Dedifferentiated amniotic fluid mesenchymal stem cell (primary cell): Measurements from ENCODE around the gene NBEA.

Experiments
- DNase-seq: peaks from one replicate; pipeline ENCODE4 v3.0.0-alpha.2; 2016; ENCODE audit errors: extremely low spot score

The NBEA gene

DNA sequence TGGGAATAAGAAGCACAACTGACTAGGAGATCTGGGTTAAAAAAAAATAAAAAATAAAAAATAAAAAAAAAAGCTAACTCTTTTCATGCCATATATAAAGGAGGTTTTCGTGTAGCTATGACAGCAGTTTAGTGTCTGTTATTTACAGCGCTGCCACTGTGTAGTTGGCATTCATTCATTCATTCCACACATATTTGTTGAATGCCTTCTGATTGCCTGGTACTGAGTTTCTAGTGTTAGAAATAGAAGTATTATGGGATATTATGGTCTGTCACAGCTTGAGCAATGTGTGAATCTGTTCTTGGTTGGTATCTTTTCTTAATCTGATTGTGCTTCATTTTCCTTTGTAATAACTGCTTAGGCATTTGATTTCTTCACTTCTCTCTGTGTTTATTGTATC lies 237.4 kb downstream of the NBEA start:
- DNase-seq: no peak

- no peak for DNase-seq
Observed at GRCh38 chr13:35179920-35180663, 238.0 kb downstream of the NBEA start.

- DNase-seq: no peak
Observed at GRCh38 chr13:35190241-35190640, 248.2 kb downstream of the NBEA start.

- no peak for DNase-seq
Observed at GRCh38 chr13:35191883-35192282, 249.8 kb downstream of the NBEA start.

DNA sequence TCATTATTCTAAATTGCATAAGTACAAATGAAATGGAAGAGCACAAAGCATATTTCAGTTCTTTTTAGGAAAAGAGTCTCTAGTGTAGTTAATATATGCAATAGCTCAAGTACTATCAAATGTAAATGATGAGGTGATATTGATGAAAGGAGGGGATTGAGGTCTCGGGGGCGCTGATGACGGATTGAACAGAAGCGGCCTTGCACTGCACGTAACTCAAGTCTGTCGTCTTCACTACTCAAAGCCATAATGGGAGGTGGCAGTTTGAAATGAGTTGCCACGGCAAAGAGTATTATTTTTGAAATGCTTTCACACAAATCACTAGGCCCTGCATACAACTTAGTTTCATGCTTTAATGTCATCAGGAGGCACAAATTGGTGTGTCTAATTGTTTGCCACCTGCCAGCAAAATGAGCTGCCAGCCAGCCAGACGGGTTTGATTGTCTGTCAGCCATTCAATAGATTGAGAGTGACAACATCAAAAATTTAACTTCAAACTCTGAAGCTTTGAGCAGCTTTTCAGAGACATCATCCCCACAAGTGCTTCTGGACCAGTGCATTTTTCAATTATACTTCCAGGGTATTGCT lies 256.6 kb downstream of the NBEA start:
- DNase-seq: no peak

GRCh38 chr13:35208587-35208986 lies 266.5 kb downstream of the NBEA start:
- no peak for DNase-seq

GRCh38 chr13:35210261-35210660 lies 268.2 kb downstream of the NBEA start:
- DNase-seq: peak; percentile 19

DNA sequence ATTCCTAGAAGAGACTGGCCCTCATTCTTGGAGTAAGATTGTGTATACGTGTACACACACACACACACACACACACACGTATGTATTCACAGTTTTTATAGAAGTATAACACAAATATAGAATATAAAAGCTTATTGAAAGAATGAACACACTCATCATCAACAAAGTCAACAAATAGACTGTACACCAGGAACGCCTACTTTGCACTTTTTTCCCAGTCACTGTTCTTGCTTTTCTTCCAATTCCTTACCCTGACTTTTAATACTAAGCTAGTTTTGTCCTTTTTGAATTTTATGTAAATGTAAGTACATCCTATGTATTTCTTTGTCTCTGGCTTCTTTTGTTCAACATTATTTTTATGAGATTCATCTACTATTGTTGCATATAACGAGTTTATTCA lies 269.9 kb downstream of the NBEA start:
- DNase-seq: no peak

DNA sequence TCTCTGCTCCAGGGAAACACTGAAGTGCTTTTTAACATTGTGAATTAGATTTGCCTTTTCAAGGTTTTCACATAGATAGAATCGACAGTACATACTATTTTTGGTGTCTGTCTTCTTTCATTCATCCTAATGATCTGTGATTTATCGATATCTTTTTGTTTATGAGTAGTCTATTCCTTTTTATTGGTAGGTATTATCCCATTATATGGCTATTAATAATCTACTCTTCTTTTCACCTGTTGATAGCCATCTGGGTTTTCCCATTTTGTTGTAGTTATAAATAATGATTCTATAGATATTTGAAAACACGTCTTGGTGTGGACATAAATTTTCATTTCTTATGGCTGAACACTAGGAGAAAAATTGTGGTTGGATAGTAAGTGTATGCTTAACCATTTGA lies 271.8 kb downstream of the NBEA start:
- DNase-seq: no peak

DNA sequence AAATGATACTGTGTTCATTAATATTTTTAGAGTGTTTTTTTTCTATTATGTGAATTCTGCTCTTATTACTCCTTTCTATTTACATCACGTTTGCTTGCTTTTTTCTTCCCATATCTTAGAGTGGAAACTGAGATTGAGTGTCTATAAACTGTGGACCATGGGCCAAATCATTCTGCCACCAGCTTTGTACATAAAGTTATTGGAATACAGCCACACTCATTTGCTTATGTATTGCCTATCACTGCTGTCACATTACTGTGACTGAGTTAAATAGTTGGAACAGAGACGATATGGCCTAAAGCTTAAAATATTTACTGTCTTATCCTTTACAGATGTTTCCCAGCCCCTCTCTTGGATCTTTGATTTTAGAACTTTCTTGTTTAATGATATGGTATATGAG lies 274.1 kb downstream of the NBEA start:
- DNase-seq: no peak

DNA sequence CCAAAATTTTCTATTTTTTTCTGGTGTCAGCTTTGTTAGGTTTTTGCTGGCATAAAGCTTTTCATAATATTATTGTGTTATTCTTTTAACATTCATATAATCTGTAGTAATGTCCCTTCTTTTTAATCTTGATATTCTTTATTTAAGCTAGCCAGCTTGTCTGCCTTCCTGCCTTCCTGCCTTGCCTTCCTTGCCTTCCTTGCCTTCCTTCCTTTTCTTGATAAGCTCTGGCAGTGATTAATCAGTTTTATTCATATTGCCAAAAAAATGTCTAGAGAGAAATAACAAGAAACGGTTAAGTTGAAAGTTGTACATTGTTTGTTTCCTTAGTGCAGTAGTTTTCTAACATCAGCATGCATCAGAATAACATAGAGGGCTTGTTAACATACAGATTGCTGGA lies 277.0 kb downstream of the NBEA start:
- no peak for DNase-seq

DNA sequence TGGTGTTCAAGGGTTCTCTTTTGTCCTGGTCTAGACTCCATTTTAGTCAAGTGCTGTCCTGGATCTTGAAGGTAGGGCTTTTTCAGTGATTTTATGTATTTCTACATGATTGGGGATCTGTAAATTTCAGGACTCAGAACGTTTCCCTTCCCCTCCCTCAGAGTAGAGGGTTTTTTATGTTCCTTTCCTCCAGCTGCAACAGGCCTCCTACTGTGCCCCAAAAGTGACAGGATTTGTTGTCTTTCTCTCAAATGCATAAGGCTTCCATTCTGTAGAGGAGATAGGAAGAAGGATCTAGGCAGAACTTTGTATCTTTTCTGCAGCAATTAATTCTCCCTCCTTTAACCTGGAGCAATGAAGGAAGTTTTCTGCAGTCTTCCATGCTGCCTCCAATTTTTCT lies 283.1 kb downstream of the NBEA start:
- no peak for DNase-seq

GRCh38 chr13:35225582-35225981 lies 283.5 kb downstream of the NBEA start:
- DNase-seq: no peak

DNA sequence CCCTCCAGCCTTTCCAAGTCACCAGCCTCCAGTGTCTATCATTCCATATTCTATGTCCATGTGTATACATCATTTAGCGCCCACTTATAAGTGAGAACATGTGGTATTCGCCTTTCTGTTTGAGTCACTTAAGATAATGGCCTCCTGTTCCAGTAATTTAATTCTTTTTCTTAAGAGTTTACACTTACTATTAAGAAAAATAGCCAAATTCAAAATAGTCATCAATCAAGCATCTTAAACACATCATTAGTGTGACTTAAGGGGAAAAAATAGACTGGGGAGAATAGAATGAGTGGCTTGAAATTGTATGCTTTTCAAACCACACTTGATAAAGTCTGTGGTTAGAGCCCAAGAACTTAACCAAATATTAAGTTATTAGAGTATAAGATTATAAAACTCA lies 286.5 kb downstream of the NBEA start:
- no peak for DNase-seq

GRCh38 chr13:35231426-35231825 lies 289.4 kb downstream of the NBEA start:
- DNase-seq: no peak

- no peak for DNase-seq
Observed at GRCh38 chr13:35238274-35238673, 296.2 kb downstream of the NBEA start.

GRCh38 chr13:35252536-35253205 lies 310.6 kb downstream of the NBEA start:
- DNase-seq: no peak

- no peak for DNase-seq
Observed at GRCh38 chr13:35255241-35255640, 313.2 kb downstream of the NBEA start.

DNA sequence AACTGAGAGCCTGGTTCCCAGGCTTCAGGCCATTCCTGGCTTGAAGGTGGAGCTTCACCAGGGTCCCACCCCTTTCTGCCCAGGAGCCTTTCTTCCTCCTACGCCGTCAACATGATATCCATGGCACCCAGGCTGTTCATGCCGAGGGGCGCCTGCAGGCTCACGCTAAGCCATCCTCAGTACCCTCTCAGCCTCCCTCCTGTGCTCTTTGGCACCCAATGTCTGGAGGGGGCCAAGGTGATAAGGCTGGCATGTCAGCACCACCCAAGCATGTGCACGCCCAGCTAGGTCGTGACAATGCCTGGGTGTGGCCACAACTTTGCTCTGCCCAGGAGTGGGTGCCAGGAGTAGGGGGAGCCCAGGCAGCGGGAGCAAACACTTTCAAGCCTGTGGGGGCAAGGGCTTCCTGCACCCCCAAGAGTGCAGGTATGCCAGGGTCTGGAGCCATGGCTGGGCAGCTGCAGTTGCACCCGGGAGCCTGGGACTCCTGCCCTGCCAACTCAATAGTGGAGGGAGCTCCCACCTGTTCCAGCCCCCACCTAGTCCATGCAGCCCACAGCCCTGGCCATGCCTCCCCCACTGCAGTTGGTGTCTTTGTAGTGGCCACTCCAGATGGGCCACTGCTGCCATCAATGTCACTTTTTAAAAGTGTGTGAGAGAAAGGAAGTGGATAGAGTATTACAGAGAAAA lies 314.5 kb downstream of the NBEA start:
- no peak for DNase-seq

GRCh38 chr13:35260316-35260715 lies 318.2 kb downstream of the NBEA start:
- DNase-seq: no peak

- no peak for DNase-seq
Observed at GRCh38 chr13:35266412-35266811, 324.3 kb downstream of the NBEA start.

DNA sequence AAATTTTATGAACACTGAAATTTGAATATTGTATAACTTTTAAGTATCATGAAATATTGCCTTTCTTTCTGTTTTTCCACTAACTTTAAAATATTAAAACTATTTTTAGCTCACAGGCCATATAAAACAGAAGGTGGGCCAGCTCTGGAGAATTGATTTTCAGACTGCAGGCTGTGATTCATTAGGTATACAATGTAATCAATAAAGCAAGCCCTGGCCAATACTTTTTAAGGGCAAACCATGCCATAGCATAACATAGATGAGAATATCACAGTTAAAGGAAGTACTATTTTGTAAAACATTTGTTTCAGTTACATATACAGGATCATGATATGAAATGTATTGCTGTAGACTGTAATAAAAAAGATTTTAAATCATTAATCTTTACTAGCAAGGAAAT lies 336.8 kb downstream of the NBEA start:
- DNase-seq: no peak

DNA sequence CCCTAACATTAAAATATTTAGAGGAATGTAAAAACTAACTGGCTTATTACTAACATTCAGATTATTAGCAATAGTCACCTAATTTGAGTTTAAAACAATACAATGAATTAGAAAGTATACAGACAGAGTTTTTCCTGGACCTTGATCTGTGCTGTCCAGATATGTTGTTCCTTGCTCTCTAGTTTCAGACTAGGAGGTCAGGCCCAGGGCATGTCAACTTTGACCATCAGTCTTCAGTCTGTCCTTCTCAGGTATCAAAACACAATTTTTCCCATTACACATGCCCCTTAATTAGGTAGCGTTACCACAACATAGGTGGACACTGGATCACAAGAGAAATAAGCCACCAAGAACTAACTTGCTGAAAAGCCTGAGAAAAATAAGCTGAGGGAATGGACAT lies 337.4 kb downstream of the NBEA start:
- DNase-seq: no peak
